ENCODE measurements around the gene POU6F1. TPM values are rescaled to one million over a fixed set of nuclear protein-coding genes. Genes with fewer than 3 reads are reported as not detected.
A peak's percentile ranks its signal among the peaks of the same experiment; 100 is the strongest.

POU6F1 gene
- total and polyA plus RNA-seq, 9 of the 15 experiments (the other 6 are each of a cell fraction or from before 2014, with no cell fraction given): 0.14 to 3.3 (median 1.1) TPM

DNA sequence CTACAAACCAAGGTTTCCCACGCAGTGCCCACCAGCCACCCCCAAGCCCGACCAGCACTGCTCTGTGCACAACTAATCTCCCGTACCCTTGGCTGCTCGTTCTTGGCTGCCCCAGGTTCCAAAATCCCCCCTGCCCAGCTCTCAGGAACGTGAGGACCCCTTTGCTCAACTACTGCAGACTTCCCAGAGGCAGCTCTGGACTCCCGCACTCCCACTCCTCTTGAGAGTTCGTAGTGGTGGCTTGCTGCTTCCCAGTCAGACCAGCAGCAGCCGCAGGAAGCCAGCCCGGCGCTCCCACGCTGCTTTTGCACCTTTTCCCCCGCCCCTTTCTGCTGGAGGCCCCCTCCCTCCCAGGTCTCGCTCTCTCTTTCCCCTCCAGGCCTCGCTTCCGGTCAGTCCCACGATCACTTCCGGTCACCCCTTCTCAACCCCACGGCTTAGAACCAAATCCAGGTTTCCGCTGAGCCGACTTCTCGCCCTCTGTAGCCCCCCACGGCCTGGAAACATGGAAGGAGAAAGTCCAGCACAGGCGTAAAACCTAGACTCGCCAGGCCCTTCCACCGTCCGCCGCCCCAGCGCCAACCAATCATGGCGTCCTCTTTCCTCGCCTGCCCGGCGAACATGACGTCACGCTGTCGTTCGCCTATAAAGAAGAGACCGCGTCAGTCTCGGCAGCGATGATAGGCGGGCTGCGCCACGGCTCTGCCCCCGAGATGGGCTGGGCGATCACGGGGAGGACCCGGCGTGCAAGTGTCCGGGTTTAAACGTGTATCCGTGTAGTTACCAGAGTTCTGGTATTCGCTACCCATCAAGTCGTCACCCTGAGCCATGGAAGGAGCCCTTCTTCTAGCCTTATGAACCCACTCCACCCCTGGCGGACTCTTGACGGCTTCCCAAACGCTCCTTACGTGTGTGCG lies 45.1 kb downstream of the POU6F1 start, which contains the start of gene TFCP2 (continued):
- TF ChIP-seq EP300 (IDR thresholded peaks at IDR 0.05; ENCODE audit: low read length) (0 out of 2 replicates have a peak, but pooled peaks have one; percentile 3), ZNF354B (CRISPR knock-in tag; IDR thresholded peaks at IDR 0.05) (no peak), ZNF263 (CRISPR knock-in tag; IDR thresholded peaks at IDR 0.05; ENCODE audit: borderline replicate concordance) (0 out of 2 replicates have a peak, but pooled peaks have one; percentile 53), EP400 (IDR thresholded peaks at IDR 0.05) (peak; percentile 98), BDP1 (IDR thresholded peaks at IDR 0.05; ENCODE audit: insufficient read depth, insufficient read length) (no peak), CXXC5 (CRISPR knock-in tag; IDR thresholded peaks at IDR 0.05) (peak; percentile 77), RB1 (IDR thresholded peaks at IDR 0.05; ENCODE audit: low read depth) (peak; percentile 32), MECOM (CRISPR knock-in tag; IDR thresholded peaks at IDR 0.05) (no peak), SREBF2 (CRISPR knock-in tag; IDR thresholded peaks at IDR 0.05) (no peak), KLF16 (IDR thresholded peaks at IDR 0.05) (peak; percentile 80), HDAC2 (IDR thresholded peaks at IDR 0.05) (peak; percentile 19; the same call in 1 of the 2 replicates), SOX6 (IDR thresholded peaks at IDR 0.05) (no peak), YBX1 (IDR thresholded peaks at IDR 0.05) (no peak), DIDO1 (tag; IDR thresholded peaks at IDR 0.05; ENCODE audit: low read depth) (peak; percentile 76; the same call in 1 of the 2 replicates), GABPA (tag; conservative IDR thresholded peaks at IDR 0.05; ENCODE audit: low read depth) (peak; percentile 98), ZBED1 (IDR thresholded peaks at IDR 0.05) (peak; percentile 47)
- TF ChIP-seq, protein P1, sequence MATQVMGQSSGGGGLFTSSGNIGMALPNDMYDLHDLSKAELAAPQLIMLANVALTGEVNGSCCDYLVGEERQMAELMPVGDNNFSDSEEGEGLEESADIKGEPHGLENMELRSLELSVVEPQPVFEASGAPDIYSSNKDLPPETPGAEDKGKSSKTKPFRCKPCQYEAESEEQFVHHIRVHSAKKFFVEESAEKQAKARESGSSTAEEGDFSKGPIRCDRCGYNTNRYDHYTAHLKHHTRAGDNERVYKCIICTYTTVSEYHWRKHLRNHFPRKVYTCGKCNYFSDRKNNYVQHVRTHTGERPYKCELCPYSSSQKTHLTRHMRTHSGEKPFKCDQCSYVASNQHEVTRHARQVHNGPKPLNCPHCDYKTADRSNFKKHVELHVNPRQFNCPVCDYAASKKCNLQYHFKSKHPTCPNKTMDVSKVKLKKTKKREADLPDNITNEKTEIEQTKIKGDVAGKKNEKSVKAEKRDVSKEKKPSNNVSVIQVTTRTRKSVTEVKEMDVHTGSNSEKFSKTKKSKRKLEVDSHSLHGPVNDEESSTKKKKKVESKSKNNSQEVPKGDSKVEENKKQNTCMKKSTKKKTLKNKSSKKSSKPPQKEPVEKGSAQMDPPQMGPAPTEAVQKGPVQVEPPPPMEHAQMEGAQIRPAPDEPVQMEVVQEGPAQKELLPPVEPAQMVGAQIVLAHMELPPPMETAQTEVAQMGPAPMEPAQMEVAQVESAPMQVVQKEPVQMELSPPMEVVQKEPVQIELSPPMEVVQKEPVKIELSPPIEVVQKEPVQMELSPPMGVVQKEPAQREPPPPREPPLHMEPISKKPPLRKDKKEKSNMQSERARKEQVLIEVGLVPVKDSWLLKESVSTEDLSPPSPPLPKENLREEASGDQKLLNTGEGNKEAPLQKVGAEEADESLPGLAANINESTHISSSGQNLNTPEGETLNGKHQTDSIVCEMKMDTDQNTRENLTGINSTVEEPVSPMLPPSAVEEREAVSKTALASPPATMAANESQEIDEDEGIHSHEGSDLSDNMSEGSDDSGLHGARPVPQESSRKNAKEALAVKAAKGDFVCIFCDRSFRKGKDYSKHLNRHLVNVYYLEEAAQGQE (IDR thresholded peaks at IDR 0.05; ENCODE audit: borderline replicate concordance): peak; percentile 84
- TF ChIP-seq, protein P1 (CRISPR knock-in tag; IDR thresholded peaks at IDR 0.05; ENCODE audit: low read depth): no peak
- TF ChIP-seq, protein P2, sequence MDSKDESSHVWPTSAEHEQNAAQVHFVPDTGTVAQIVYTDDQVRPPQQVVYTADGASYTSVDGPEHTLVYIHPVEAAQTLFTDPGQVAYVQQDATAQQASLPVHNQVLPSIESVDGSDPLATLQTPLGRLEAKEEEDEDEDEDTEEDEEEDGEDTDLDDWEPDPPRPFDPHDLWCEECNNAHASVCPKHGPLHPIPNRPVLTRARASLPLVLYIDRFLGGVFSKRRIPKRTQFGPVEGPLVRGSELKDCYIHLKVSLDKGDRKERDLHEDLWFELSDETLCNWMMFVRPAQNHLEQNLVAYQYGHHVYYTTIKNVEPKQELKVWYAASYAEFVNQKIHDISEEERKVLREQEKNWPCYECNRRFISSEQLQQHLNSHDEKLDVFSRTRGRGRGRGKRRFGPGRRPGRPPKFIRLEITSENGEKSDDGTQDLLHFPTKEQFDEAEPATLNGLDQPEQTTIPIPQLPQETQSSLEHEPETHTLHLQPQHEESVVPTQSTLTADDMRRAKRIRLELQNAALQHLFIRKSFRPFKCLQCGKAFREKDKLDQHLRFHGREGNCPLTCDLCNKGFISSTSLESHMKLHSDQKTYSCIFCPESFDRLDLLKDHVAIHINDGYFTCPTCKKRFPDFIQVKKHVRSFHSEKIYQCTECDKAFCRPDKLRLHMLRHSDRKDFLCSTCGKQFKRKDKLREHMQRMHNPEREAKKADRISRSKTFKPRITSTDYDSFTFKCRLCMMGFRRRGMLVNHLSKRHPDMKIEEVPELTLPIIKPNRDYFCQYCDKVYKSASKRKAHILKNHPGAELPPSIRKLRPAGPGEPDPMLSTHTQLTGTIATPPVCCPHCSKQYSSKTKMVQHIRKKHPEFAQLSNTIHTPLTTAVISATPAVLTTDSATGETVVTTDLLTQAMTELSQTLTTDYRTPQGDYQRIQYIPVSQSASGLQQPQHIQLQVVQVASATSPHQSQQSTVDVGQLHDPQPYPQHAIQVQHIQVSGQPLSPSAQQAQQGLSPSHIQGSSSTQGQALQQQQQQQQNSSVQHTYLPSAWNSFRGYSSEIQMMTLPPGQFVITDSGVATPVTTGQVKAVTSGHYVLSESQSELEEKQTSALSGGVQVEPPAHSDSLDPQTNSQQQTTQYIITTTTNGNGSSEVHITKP (IDR thresholded peaks at IDR 0.05; ENCODE audit: partially characterized antibody): peak; percentile 79

Data from K562 (cell line).